Measurements from ENCODE around the gene RANBP17.

The RANBP17 gene

GRCh38 chr5:170826117-170826516 lies 35.7 kb upstream of the RANBP17 start (continued):
- TF ChIP-seq, protein P1, sequence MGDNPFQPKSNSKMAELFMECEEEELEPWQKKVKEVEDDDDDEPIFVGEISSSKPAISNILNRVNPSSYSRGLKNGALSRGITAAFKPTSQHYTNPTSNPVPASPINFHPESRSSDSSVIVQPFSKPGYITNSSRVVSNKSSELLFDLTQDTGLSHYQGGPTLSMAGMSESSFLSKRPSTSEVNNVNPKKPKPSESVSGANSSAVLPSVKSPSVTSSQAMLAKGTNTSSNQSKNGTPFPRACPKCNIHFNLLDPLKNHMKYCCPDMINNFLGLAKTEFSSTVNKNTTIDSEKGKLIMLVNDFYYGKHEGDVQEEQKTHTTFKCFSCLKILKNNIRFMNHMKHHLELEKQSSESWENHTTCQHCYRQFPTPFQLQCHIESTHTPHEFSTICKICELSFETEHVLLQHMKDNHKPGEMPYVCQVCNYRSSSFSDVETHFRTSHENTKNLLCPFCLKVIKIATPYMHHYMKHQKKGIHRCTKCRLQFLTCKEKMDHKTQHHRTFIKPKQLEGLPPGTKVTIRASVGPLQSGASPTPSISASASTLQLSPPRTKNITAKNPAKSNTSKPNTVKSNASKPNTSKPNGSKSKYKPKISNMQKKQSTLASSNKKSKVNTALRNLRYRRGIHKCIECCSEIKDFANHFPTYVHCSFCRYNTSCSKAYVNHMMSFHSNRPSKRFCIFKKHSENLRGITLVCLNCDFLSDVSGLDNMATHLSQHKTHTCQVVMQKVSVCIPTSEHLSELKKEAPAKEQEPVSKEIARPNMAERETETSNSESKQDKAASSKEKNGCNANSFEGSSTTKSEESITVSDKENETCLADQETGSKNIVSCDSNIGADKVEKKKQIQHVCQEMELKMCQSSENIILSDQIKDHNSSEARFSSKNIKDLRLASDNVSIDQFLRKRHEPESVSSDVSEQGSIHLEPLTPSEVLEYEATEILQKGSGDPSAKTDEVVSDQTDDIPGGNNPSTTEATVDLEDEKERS (tag by site-specific recombination; IDR thresholded peaks at IDR 0.05), result 0 out of 2 replicates have a peak, but pooled peaks have one; percentile 62
- TF ChIP-seq ZNF37A (tag by site-specific recombination; IDR thresholded peaks at IDR 0.05) (no peak), ZNF704 (tag by site-specific recombination; IDR thresholded peaks at IDR 0.05) (no peak), ZNF555 (tag by site-specific recombination; conservative IDR thresholded peaks at IDR 0.05) (no peak), ZNF670 (tag by site-specific recombination; IDR thresholded peaks at IDR 0.05; ENCODE audit: low read depth) (no peak), OSR2 (tag by site-specific recombination; IDR thresholded peaks at IDR 0.05) (no peak), ZNF776 (tag by site-specific recombination; IDR thresholded peaks at IDR 0.05; ENCODE audit: borderline replicate concordance) (no peak), PRDM1 (tag by site-specific recombination; IDR thresholded peaks at IDR 0.05) (no peak), KLF10 (tag by site-specific recombination; IDR thresholded peaks at IDR 0.05) (no peak), ZNF510 (tag by site-specific recombination; IDR thresholded peaks at IDR 0.05; ENCODE audit: insufficient replicate concordance) (peak; percentile 18), YY2 (tag by site-specific recombination; IDR thresholded peaks at IDR 0.05) (no peak), ZNF175 (tag by site-specific recombination; IDR thresholded peaks at IDR 0.05) (no peak)
- TF ChIP-seq, protein P2, sequence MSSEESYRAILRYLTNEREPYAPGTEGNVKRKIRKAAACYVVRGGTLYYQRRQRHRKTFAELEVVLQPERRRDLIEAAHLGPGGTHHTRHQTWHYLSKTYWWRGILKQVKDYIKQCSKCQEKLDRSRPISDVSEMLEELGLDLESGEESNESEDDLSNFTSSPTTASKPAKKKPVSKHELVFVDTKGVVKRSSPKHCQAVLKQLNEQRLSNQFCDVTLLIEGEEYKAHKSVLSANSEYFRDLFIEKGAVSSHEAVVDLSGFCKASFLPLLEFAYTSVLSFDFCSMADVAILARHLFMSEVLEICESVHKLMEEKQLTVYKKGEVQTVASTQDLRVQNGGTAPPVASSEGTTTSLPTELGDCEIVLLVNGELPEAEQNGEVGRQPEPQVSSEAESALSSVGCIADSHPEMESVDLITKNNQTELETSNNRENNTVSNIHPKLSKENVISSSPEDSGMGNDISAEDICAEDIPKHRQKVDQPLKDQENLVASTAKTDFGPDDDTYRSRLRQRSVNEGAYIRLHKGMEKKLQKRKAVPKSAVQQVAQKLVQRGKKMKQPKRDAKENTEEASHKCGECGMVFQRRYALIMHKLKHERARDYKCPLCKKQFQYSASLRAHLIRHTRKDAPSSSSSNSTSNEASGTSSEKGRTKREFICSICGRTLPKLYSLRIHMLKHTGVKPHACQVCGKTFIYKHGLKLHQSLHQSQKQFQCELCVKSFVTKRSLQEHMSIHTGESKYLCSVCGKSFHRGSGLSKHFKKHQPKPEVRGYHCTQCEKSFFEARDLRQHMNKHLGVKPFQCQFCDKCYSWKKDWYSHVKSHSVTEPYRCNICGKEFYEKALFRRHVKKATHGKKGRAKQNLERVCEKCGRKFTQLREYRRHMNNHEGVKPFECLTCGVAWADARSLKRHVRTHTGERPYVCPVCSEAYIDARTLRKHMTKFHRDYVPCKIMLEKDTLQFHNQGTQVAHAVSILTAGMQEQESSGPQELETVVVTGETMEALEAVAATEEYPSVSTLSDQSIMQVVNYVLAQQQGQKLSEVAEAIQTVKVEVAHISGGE (tag by site-specific recombination; conservative IDR thresholded peaks at IDR 0.05; ENCODE audit: low read depth), result no peak

DNA sequence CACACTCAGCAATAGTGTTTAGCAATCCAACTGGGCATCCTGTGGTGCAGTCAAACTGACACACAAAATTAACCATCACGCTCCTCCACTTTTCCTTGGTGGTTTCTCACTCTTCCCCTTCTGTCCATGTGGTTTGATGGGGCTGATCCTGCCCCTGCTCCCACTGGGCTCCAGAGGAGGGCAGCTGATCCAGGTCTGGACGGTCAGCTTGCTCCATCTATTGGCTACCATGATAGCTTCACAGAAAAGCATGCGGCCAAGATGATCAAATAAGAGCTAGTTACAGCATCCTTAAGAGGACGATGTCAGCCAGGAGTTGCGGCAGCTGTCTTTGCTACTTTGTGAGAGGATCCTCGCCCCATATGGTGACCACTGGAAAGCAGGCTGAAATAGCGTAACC lies 29.6 kb upstream of the RANBP17 start:
- POLR2A ChIA-PET, result no interaction called here
- Histone ChIP-seq H3K4me1 (ENCODE audit: control insufficient read depth, insufficient read depth, low read length) (no peaks in the 10 kb centered on the region), H3K4me3 (ENCODE audit: low read depth, low read length) (no peak overlapping the region), H3K36me3 (ENCODE audit: control insufficient read depth in 2 of 2, insufficient read depth in 1 of 2, low read length in 2 of 2) (no peaks in the 10 kb centered on the region), H3K9me3 (ENCODE audit: control insufficient read depth, insufficient read depth, low read depth, low read length) (no peaks in the 10 kb centered on the region), H3K27ac (ENCODE audit: extremely low read depth, low read depth, low read length) (no peak overlapping the region)
- CTCF ChIA-PET, result interaction anchor here (0.6 kb wide), 2 partner anchors 188 to 412 kb away, joined by 3 to 4 read pairs; no protein-coding TSS in a partner anchor
- no peak for TF ChIP-seq ZNF266 (tag by site-specific recombination; IDR thresholded peaks at IDR 0.05; ENCODE audit: low read depth)
- no peak for TF ChIP-seq ZNF654 (tag by site-specific recombination; IDR thresholded peaks at IDR 0.05; ENCODE audit: low read depth)
- no peak for TF ChIP-seq ZNF521 (tag by site-specific recombination; IDR thresholded peaks at IDR 0.05)
- TF ChIP-seq ZNF2 (tag by site-specific recombination; IDR thresholded peaks at IDR 0.05), result no peak
- TF ChIP-seq ZNF510 (tag by site-specific recombination; IDR thresholded peaks at IDR 0.05; ENCODE audit: insufficient replicate concordance), result no peak
- TF ChIP-seq, protein P3, sequence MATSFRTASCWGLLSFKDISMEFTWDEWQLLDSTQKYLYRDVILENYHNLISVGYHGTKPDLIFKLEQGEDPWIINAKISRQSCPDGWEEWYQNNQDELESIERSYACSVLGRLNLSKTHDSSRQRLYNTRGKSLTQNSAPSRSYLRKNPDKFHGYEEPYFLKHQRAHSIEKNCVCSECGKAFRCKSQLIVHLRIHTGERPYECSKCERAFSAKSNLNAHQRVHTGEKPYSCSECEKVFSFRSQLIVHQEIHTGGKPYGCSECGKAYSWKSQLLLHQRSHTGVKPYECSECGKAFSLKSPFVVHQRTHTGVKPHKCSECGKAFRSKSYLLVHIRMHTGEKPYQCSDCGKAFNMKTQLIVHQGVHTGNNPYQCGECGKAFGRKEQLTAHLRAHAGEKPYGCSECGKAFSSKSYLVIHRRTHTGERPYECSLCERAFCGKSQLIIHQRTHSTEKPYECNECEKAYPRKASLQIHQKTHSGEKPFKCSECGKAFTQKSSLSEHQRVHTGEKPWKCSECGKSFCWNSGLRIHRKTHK (tag by site-specific recombination; IDR thresholded peaks at IDR 0.05), result no peak
- TF ChIP-seq ZIC2 (tag by site-specific recombination; IDR thresholded peaks at IDR 0.05), result no peak
- TF ChIP-seq ZNF626 (tag by site-specific recombination; IDR thresholded peaks at IDR 0.05), result no peak
